ENCODE results near the gene TUBAL3. TPM values are rescaled to one million over a fixed set of nuclear protein-coding genes. Genes with fewer than 3 reads are reported as not detected.

The TUBAL3 gene
- total and polyA plus RNA-seq, 12 donors: not detected

DNA sequence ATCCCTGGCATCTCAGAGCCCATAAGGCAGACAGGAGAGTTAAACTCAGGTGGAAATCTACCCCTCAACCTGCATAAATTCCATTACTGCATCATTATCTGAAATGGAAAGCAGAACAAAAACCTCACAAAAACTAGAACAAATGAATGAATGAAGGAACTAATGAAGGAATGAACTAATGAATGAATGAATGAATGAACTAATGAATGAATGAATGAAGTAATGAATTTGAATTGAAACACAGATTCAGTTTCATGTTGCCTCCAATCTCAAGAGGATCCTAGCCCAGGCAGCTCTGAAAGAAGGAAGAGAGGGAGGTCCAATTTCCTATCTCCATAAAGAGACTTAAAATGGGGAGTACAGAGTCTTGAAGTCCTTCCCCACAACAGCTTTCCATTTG lies 41.8 kb downstream of the TUBAL3 start:
- Histone ChIP-seq H3K27ac (no peak overlapping the region), H3K4me3 (no peak overlapping the region), H3K9me3 (replicated peaks in 1 of 3) (no peaks in the 10 kb centered on the region), H3K27me3 (peaks cover 7% of the 10 kb centered on the region), H3K4me1 (replicated peaks in 1 of 2) (no peaks in the 10 kb centered on the region), H3K36me3 (replicated peaks in 1 of 2) (no peaks in the 10 kb centered on the region)
- DNase-seq: no peak
- intact Hi-C loops (cut with DNase I): no loop called here
- TF ChIP-seq POLR2A (IDR thresholded peaks at IDR 0.05): no peak
- TF ChIP-seq, protein P1, sequence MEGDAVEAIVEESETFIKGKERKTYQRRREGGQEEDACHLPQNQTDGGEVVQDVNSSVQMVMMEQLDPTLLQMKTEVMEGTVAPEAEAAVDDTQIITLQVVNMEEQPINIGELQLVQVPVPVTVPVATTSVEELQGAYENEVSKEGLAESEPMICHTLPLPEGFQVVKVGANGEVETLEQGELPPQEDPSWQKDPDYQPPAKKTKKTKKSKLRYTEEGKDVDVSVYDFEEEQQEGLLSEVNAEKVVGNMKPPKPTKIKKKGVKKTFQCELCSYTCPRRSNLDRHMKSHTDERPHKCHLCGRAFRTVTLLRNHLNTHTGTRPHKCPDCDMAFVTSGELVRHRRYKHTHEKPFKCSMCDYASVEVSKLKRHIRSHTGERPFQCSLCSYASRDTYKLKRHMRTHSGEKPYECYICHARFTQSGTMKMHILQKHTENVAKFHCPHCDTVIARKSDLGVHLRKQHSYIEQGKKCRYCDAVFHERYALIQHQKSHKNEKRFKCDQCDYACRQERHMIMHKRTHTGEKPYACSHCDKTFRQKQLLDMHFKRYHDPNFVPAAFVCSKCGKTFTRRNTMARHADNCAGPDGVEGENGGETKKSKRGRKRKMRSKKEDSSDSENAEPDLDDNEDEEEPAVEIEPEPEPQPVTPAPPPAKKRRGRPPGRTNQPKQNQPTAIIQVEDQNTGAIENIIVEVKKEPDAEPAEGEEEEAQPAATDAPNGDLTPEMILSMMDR (IDR thresholded peaks at IDR 0.05): no peak

DNA sequence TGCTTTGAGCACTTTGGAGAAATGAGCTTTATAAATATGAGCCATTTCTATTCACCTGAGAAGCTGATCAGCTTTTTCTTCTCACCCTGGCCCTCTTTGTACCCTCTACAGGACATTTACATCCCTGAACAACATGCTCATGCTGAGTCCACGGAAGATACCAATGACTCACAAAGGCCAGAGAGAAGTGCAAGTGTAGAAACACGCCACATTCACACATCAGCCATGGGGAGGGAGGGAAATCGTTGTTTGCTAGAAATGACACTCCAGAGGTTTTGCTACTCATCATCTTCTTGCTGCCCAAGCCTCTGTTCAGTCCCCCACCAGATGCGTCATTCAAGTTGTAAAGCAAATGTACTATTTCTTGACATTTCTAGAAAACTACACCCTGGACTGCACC lies 42.7 kb downstream of the TUBAL3 start:
- peaks cover 7% of the 10 kb centered on the region for H3K27me3 ChIP-seq
- WGBS, 4 donors: 62 to 84% (median 73%) methylated on average over 4 of the region's 4 CpGs
- intact Hi-C loops (cut with DNase I): no loop called here
- no peak overlapping the region for H3K4me3 ChIP-seq
- no peaks in the 10 kb centered on the region for H3K9me3 ChIP-seq (replicated peaks in 1 of 3)
- DNase-seq: no peak
- no peaks in the 10 kb centered on the region for H3K4me1 ChIP-seq (replicated peaks in 1 of 2)
- H3K27ac ChIP-seq: no peak overlapping the region
- no peak for TF ChIP-seq POLR2A (IDR thresholded peaks at IDR 0.05)
- TF ChIP-seq, protein P1 (IDR thresholded peaks at IDR 0.05): no peak
- no peaks in the 10 kb centered on the region for H3K36me3 ChIP-seq (replicated peaks in 1 of 2)

DNA sequence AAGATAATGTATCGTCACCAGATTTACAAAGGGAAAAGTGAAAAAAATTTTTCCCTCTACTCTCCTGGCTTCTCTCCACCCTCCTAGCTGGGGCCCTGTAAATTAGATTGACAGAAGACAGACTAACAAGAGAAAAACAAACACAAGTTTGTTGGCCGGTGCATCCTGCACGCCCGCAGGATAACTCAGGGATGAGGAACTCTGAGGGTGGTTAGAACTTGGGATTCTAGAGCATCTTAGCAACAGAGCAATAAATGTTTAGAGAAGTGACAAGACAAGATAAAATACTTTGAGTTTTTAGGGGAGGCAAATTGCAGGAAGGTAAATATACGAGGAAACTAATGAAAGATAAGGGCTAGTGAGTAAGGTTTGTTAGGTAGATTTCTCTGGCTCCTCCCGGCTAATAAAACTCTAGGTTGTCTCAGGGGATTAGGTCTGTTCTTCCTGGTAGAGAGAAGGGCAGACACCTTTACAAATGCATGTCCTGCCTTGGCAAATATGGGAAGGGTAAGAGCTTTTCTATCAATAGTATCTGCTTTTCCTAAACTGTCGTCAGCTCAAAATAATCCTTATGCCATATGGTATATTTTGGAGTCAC lies 44.2 kb downstream of the TUBAL3 start:
- Histone ChIP-seq H3K36me3 (replicated peaks in 1 of 2) (no peaks in the 10 kb centered on the region), H3K27ac (no peak overlapping the region), H3K4me3 (no peak overlapping the region), H3K27me3 (peaks cover 7% of the 10 kb centered on the region), H3K4me1 (replicated peaks in 1 of 2) (no peaks in the 10 kb centered on the region), H3K9me3 (replicated peaks in 1 of 3) (no peaks in the 10 kb centered on the region)
- TF ChIP-seq, protein P1 (IDR thresholded peaks at IDR 0.05): no peak
- TF ChIP-seq POLR2A (IDR thresholded peaks at IDR 0.05): no peak
- 34 to 50% (median 40%) methylated on average over 7 of the region's 7 CpGs for WGBS, 4 donors
- intact Hi-C loops (cut with DNase I): no loop called here
- DNase-seq: no peak

DNA sequence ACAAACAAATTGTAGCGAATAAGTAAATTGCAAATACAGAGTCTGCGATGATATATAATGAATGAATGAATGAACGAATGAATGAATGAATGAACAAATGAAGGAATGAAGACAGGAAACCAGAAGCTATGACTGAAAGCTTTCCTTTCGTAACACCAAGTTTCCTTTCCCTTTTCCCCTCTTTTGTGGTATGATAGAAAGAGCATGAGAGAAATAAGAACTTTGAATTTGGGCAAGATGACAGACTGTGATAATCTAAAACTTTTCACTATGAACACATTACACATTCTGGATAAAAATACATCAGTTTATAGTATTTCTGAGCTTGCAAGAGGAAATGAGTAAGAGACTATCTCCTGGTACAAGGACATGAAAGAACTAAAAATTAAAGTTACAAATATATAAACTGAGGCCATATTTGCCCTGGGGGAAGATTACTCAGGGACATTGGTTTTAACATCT lies 48.3 kb downstream of the TUBAL3 start:
- no peak for DNase-seq
- intact Hi-C loops (cut with DNase I): no loop called here
- Histone ChIP-seq H3K27ac (no peak overlapping the region), H3K27me3 (no peaks in the 10 kb centered on the region), H3K9me3 (replicated peaks in 1 of 3) (no peaks in the 10 kb centered on the region), H3K36me3 (replicated peaks in 1 of 2) (no peaks in the 10 kb centered on the region), H3K4me3 (no peak overlapping the region), H3K4me1 (replicated peaks in 1 of 2) (no peaks in the 10 kb centered on the region)
- TF ChIP-seq, protein P1 (IDR thresholded peaks at IDR 0.05): no peak
- no peak for TF ChIP-seq POLR2A (IDR thresholded peaks at IDR 0.05)
- 71 to 76% (median 73%) methylated on average over 4 of the region's 4 CpGs for WGBS, 4 donors

Data from adrenal gland (tissue), 12 donors.